Activated T-cell treated with anti-CD3 and anti-CD28 coated beads, Interleukin-2, amount 50 U/mL, for 24 hours (primary cell): ENCODE measurements around the gene BTBD9.

Source experiments
- DNase-seq: peaks from one replicate; pipeline ENCODE4 v3.0.0-alpha.2; 2020
- H3K27ac Mint-ChIP-seq: 2 replicates; pipeline ENCODE4 v1.8.0; 2020; ENCODE audit warnings: mild to moderate bottlenecking, mixed read lengths
- H3K27me3 Mint-ChIP-seq: 2 replicates; pipeline ENCODE4 v1.8.0; 2020; ENCODE audit warnings: mixed read lengths
- H3K36me3 Mint-ChIP-seq: 2 replicates; pipeline ENCODE4 v1.8.0; 2020; ENCODE audit warnings: low read depth, mixed read lengths
- H3K4me1 Mint-ChIP-seq: 2 replicates; pipeline ENCODE4 v1.8.0; 2020; ENCODE audit warnings: low read depth, mixed read lengths
- H3K4me3 Mint-ChIP-seq: 2 replicates; pipeline ENCODE4 v1.8.0; 2020; ENCODE audit warnings: mild to moderate bottlenecking, moderate library complexity, mixed read lengths
- H3K9me3 Mint-ChIP-seq: 2 replicates; pipeline ENCODE4 v1.8.0; 2020; ENCODE audit warnings: mixed read lengths

Gene BTBD9

DNA sequence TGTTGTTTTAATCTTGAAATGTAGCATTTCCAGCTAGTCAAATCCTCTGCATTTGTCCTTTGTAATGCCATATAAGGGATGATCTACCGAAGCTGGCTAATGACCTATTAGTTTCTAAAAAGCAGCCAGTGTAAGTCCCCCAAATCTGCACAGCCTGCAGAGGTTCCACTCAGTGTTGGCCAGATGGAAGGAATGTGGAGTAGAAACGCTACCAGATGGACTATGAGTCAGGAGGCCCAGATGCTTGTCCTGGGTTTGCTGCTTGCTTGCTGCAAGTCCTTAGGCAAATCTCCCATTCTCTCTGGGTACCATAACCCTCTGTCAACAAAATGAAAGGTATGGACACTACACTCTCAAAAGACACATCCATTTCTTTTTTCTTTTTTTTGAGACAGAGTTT is 149.8 kb downstream of the BTBD9 start:
- DNase-seq, result no peak
- H3K36me3 Mint-ChIP-seq, result no peaks in the 10 kb centered on the region
- H3K27ac Mint-ChIP-seq, result no peak overlapping the region
- no peak overlapping the region for H3K4me3 Mint-ChIP-seq
- no peaks in the 10 kb centered on the region for H3K27me3 Mint-ChIP-seq
- H3K9me3 Mint-ChIP-seq, result no peaks in the 10 kb centered on the region
- no peaks in the 10 kb centered on the region for H3K4me1 Mint-ChIP-seq

DNA sequence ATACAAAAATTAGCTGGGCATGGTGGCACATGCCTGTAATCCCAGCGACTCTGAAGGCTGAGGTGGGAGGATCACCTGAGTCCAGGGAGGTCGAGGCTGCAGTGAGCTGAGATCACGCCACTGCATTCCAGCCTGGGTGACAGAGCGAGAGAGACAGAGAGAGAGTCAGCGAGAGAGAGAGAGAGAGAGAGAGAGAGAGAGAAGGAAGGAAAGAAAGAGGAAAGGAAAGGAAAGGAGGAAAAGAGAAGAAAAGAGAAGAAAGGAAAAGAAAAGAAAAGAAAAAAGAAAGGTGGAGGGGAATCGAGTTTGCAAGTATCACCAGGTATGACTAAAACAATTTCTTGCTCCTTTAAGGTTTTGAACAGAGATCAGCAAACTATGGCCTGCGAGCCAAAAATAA is 152.3 kb downstream of the BTBD9 start:
- Mint-ChIP-seq H3K27ac (no peak overlapping the region), H3K27me3 (no peaks in the 10 kb centered on the region), H3K4me1 (no peaks in the 10 kb centered on the region), H3K4me3 (no peak overlapping the region), H3K9me3 (no peaks in the 10 kb centered on the region), H3K36me3 (no peaks in the 10 kb centered on the region)
- DNase-seq, result no peak

DNA sequence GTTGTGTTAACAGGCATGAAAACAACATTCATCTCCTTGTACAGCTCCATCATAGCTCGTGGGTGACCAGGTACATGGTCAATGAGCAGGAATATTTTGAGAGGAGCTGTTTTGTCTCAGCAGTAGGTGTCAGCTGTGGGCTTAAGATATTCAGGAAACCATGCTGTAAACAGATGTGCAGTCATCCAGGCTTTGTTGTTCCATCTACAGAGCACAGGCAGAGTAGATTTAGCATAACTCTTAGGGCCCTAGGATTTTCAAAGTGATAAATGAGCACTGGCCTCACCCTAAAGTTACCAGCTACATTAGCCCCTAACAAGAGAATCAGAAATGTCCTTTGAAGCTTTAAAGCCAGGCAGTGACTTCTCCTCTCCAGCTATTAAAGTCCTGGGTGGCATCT is 154.2 kb downstream of the BTBD9 start:
- H3K4me1 Mint-ChIP-seq, result no peaks in the 10 kb centered on the region
- H3K27me3 Mint-ChIP-seq, result no peaks in the 10 kb centered on the region
- no peaks in the 10 kb centered on the region for H3K36me3 Mint-ChIP-seq
- H3K4me3 Mint-ChIP-seq, result no peak overlapping the region
- H3K27ac Mint-ChIP-seq, result no peak overlapping the region
- DNase-seq, result no peak
- no peaks in the 10 kb centered on the region for H3K9me3 Mint-ChIP-seq

DNA sequence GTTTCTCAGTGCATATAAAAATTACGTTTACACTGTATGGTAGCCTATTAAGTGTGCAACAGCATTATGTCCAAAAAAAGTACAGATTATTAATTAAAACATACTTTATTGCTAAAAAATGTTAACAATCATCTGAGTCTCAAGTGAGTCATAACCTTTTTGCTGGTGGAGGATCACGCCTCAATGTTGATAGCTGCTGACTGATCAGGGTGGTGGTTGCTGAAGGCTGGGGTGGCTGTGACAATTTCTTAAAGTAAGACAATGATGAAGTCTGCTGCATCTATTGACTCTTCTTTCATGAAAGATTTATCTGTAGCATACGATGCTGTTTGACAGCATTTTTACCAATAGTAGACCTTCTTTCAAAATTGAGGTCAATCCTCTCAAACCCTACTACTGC is 155.1 kb downstream of the BTBD9 start:
- no peak overlapping the region for H3K27ac Mint-ChIP-seq
- H3K27me3 Mint-ChIP-seq, result no peaks in the 10 kb centered on the region
- no peaks in the 10 kb centered on the region for H3K9me3 Mint-ChIP-seq
- no peak for DNase-seq
- no peak overlapping the region for H3K4me3 Mint-ChIP-seq
- H3K36me3 Mint-ChIP-seq, result no peaks in the 10 kb centered on the region
- no peaks in the 10 kb centered on the region for H3K4me1 Mint-ChIP-seq

DNA sequence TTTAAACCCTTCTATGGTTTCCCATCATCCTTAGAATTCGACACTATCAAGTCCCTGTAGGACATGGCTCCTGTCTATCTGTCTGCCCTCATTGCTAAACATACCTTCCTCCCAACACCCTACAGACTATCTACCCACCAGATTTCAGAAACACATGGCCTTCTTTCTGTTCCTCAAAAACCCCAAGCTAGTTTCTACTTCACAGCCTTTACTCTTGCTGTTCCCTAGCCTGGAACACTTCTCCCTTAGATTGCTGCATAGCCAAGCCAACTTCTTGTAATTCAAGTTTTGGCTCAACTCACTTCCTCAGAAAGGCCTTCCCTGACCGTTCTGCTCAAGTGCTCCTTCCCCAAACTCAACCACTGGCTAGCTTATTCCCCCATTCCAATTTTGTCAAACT is 156.2 kb downstream of the BTBD9 start:
- Mint-ChIP-seq H3K27me3 (no peaks in the 10 kb centered on the region), H3K4me1 (peaks cover 1% of the 10 kb centered on the region), H3K9me3 (no peaks in the 10 kb centered on the region), H3K36me3 (no peaks in the 10 kb centered on the region), H3K4me3 (no peak overlapping the region), H3K27ac (no peak overlapping the region)
- DNase-seq, result no peak

DNA sequence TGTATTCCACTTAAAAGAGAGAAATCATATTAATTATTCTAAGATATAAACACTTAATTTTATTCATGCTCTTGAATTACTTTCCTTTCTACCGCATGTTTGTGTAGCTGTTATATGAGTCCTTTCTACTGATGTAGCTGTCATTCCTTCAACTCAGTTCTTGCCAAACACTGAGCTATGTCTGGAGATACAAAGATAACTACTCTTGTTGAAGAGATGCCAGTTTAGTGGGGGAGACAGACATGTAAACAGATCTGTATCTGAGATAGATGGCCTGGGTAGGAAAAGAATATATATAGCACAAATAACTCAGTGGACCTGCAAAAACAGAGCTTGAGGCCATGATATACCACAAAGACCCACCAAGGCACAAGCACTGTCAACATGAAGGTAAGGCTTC is 157.3 kb downstream of the BTBD9 start:
- H3K27me3 Mint-ChIP-seq, result no peaks in the 10 kb centered on the region
- peaks cover 5% of the 10 kb centered on the region for H3K4me1 Mint-ChIP-seq
- H3K9me3 Mint-ChIP-seq, result no peaks in the 10 kb centered on the region
- no peak for DNase-seq
- H3K27ac Mint-ChIP-seq, result no peak overlapping the region
- H3K36me3 Mint-ChIP-seq, result no peaks in the 10 kb centered on the region
- H3K4me3 Mint-ChIP-seq, result no peak overlapping the region

DNA sequence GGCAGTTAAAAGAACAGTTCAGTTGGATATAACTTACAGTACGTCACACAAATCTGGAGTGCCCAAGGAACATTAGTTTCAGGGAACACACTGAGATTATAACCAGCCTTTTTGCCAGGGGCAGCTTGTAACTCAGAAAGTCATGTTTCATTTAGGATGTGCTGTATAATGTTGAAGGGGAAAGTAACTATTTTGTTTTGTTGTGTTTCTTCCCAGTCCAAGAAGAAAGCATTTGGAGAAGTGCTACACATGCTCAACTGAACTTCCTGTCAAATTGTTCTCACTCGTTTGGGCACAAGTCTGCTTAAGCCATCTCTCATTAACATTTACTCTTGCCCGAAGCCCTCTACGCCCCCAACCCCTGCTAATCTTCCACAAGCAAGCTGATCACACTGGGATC is 157.9 kb downstream of the BTBD9 start:
- DNase-seq, result no peak

DNA sequence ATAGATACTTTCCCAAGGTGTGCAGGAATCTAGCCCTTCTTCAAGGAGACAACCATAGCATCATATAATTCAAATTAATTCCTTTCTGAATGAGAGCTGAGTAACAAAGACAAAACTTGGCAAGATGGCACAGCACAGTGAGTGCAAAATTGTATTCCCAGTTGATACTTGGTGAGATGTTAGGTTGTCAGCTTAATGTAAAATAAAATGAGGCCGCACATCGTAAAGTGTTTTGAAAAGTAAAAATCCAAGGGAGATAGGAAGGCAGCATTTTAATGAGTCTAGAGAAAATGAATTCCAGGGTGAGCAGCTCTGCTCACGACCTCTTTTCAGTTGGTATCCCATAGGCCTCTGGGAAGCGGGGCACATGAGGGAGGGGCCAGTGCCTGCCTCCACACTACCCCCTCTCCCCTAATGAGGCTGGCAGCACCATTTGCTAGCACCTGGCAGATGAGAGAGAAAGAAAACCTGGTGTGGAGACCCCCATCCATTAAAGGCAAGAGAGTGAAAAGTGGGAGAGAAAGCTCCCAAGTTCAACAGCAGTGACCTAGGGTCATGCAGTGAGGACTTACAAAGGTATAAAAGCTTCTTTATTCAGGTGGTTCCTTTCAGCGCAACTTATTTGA is 158.4 kb downstream of the BTBD9 start:
- no peak overlapping the region for H3K27ac Mint-ChIP-seq
- H3K9me3 Mint-ChIP-seq, result no peaks in the 10 kb centered on the region
- H3K27me3 Mint-ChIP-seq, result no peaks in the 10 kb centered on the region
- peaks cover 5% of the 10 kb centered on the region for H3K4me1 Mint-ChIP-seq
- no peak for DNase-seq
- H3K36me3 Mint-ChIP-seq, result no peaks in the 10 kb centered on the region
- H3K4me3 Mint-ChIP-seq, result no peak overlapping the region

More for the DNA sequence above, 157.9 kb downstream of the BTBD9 start:
- Mint-ChIP-seq H3K9me3 (no peaks in the 10 kb centered on the region), H3K4me3 (no peak overlapping the region), H3K27me3 (no peaks in the 10 kb centered on the region), H3K36me3 (no peaks in the 10 kb centered on the region), H3K27ac (no peak overlapping the region), H3K4me1 (peaks cover 5% of the 10 kb centered on the region)

DNA sequence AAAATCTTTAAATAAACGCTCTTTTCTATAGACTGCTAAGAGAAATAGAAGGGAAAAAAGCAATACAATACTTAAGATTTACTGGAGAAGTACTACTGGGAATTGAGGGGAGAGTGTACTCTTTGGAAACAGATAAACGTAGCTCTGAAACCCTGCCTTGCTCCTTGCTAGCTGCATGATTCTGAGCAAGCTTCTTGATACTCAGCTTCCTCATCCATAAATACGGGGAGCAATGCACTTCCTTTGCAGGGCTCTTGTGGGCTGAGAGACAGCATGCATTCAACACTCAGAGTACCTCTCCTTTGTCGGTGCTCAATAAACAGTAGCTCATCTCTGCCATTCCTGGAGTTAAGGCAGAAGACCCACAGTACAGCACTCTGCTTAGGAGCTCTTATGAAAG is 159.7 kb downstream of the BTBD9 start:
- DNase-seq, result no peak
- peaks cover 5% of the 10 kb centered on the region for H3K4me1 Mint-ChIP-seq
- no peak overlapping the region for H3K4me3 Mint-ChIP-seq
- H3K27ac Mint-ChIP-seq, result no peak overlapping the region
- no peaks in the 10 kb centered on the region for H3K27me3 Mint-ChIP-seq
- no peaks in the 10 kb centered on the region for H3K9me3 Mint-ChIP-seq
- no peaks in the 10 kb centered on the region for H3K36me3 Mint-ChIP-seq

DNA sequence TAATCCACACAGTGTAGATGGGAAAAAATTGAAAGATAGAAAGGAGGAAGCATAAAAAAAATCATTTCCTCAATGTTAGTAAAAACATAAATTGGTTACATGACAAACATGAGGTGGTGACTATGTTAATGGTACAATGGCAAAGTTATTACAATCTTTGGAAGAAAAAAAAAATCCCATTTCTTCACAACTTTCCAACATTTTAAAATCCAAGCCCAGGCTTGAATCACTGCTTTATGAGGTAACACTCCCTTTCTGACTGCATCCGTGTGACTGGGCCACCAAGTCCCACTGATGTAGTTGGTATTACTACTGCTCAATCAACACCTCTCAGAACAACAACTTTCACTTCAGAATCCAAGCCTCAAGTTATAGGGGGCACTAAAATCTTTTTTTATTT is 160.4 kb downstream of the BTBD9 start:
- DNase-seq, result no peak
- H3K36me3 Mint-ChIP-seq, result no peaks in the 10 kb centered on the region
- H3K27ac Mint-ChIP-seq, result no peak overlapping the region
- H3K4me3 Mint-ChIP-seq, result no peak overlapping the region
- peaks cover 5% of the 10 kb centered on the region for H3K4me1 Mint-ChIP-seq
- no peaks in the 10 kb centered on the region for H3K27me3 Mint-ChIP-seq
- H3K9me3 Mint-ChIP-seq, result no peaks in the 10 kb centered on the region

DNA sequence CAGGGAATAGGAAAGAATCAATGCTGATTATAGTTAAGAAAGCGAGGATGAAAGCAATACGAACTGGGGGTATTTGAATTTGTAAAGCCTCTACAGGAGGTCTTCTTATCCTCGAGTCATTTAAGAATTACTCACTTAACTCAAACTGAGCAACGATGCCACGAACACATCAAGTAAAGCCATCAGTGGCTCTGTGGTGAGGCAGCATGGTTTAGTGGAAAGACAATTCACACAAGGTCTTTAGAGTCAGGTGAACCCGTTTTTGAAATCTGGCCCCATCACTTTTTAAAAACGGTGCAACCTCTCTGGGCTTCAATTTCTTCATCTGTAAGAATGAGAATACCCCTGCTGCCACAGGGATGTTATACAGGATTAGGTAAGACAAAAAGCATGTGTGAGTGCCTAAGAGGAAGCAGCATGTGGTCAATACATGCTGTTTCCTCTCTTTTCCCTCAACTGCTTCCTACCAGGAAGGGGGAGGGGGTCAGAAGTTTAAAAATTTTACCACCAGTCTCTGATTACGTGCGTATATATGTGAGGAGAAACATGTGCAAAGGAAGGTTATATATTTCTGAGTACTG is 162.0 kb downstream of the BTBD9 start:
- no peaks in the 10 kb centered on the region for H3K27me3 Mint-ChIP-seq
- no peak overlapping the region for H3K4me3 Mint-ChIP-seq
- peaks cover 4% of the 10 kb centered on the region for H3K36me3 Mint-ChIP-seq
- H3K27ac Mint-ChIP-seq, result no peak overlapping the region
- peaks cover 3% of the 10 kb centered on the region for H3K9me3 Mint-ChIP-seq
- no peak for DNase-seq
- peaks cover 5% of the 10 kb centered on the region for H3K4me1 Mint-ChIP-seq

DNA sequence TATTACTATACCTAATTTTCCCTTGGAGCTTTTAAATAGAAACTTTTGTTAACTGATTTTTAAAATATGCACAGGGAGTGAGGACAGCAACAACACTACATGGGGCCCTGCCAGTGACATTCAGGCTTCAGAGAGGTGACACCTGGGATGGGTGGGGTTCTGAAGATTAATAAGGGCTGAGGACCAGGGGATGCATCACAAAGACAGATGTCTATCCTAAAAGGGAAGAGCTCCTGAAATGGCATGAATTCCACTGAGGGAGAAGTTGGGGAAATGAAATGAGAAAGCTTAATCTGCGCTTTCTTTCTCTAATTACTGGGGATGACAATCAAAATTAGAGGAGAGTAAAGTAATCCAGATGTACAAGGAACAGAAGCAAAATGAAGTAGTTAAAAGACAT is 162.8 kb downstream of the BTBD9 start:
- H3K27ac Mint-ChIP-seq, result no peak overlapping the region
- no peak overlapping the region for H3K4me3 Mint-ChIP-seq
- peaks cover 4% of the 10 kb centered on the region for H3K36me3 Mint-ChIP-seq
- peaks cover 5% of the 10 kb centered on the region for H3K4me1 Mint-ChIP-seq
- H3K9me3 Mint-ChIP-seq, result peaks cover 3% of the 10 kb centered on the region
- no peak for DNase-seq
- H3K27me3 Mint-ChIP-seq, result no peaks in the 10 kb centered on the region

DNA sequence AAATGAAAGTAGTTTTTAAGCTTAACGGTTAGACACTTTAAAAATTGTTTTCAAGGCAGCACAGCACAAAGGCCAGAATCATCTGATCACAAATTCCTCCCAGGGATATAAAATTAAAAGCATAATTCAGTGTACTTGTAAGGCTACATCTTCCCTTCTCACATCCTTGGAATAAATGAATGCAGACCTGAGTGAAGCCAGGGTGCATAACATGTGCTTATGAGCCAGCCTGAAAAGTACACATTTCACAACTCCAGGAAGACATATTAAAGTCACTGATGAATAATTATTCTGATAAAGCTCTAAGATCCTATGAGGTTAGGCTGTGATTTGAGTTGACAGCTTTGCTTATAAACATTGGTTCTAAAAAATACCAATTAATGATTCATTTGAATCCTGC is 163.6 kb downstream of the BTBD9 start:
- H3K4me3 Mint-ChIP-seq, result no peak overlapping the region
- no peaks in the 10 kb centered on the region for H3K27me3 Mint-ChIP-seq
- peaks cover 5% of the 10 kb centered on the region for H3K4me1 Mint-ChIP-seq
- no peak for DNase-seq
- H3K27ac Mint-ChIP-seq, result no peak overlapping the region
- H3K36me3 Mint-ChIP-seq, result peaks cover 4% of the 10 kb centered on the region
- H3K9me3 Mint-ChIP-seq, result peaks cover 3% of the 10 kb centered on the region

DNA sequence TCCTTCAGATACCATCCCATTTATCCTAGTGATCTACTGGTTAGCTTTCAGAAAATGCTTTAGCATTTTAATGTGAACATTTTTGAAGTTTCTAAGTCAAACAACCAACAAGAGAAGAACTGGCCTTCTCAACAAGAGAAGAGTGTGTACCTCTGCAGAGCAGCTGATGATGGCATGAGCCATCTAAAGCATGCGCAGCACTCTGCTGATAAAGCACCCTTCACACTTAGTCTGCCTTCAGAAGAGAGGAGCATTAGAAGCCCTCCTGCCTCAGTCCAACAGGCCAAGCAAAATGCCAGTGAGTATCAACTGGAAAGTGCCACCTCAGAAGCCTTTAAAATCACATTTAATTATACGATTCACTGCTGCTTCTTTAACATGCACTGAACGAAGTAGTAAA is 169.2 kb downstream of the BTBD9 start:
- Mint-ChIP-seq H3K36me3 (peaks cover 4% of the 10 kb centered on the region), H3K4me3 (no peak overlapping the region), H3K9me3 (peaks cover 3% of the 10 kb centered on the region), H3K27me3 (no peaks in the 10 kb centered on the region), H3K4me1 (no peaks in the 10 kb centered on the region), H3K27ac (no peak overlapping the region)
- no peak for DNase-seq

DNA sequence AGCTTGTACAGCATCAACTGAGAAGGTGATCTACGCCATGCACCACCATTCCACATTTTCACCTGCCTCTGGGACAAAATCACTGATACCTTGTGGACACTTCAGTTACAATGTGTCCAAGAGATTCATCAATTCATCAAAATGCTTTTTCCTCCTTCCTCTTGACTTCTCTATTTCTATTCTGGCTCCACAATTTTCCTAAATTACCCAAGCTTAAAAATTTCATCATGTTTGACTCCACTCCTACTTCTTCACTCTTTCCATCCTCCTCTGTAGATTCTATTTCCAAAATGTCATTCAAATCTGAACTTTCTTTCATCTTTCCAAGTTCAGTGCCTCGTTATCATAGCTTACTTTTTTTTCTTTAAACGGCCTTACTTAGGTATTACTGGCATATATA is 172.2 kb downstream of the BTBD9 start:
- Mint-ChIP-seq H3K27me3 (no peaks in the 10 kb centered on the region), H3K9me3 (peaks cover 4% of the 10 kb centered on the region), H3K4me3 (no peak overlapping the region), H3K4me1 (no peaks in the 10 kb centered on the region), H3K27ac (no peak overlapping the region), H3K36me3 (peaks cover 8% of the 10 kb centered on the region)
- no peak for DNase-seq

DNA sequence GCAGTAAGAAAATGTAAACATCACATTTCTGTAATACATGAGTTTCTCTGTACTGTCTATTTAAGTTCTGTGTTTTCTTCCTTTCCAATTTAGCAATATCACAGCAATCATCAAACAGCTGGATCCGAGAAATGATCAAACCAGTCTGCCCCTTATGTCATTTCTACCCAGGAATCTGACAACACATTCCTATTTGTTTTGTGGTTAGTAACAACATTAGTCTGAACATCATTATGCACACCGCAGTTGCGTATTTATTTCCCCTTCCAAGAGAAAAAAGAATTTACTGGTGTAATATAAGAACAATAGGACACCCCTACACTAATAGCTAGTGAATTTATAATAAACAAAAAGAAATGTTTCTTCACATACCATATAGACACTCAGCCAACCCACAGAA is 179.5 kb downstream of the BTBD9 start:
- no peaks in the 10 kb centered on the region for H3K27me3 Mint-ChIP-seq
- no peak overlapping the region for H3K4me3 Mint-ChIP-seq
- H3K36me3 Mint-ChIP-seq, result peaks cover 8% of the 10 kb centered on the region
- H3K27ac Mint-ChIP-seq, result no peak overlapping the region
- H3K4me1 Mint-ChIP-seq, result peaks cover 2% of the 10 kb centered on the region
- peaks cover 4% of the 10 kb centered on the region for H3K9me3 Mint-ChIP-seq
- no peak for DNase-seq
